Vagina (tissue), 2 donors: ENCODE results near the gene GNAZ.

Source experiments
- CTCF ChIP-seq, 3 experiments: fragments of 450-650 bp in 2 of 3; fragments of 200-600 bp in 1 of 3; sonication (generic) in 1 of 3; IDR thresholded peaks; one replicate each; pipeline ENCODE4 v1.5.1; 2017 to 2019; ENCODE audit warnings: antibody characterized with exemption in 3 of 3, mild to moderate bottlenecking in 2 of 3, moderate library complexity in 2 of 3
- POLR2AphosphoS5 ChIP-seq, 2 donors: sonication (generic); formaldehyde crosslinking; IDR thresholded peaks; one replicate each; pipeline ENCODE4 v1.9.0; 2017; ENCODE audit warnings: antibody characterized with exemption in 2 of 2, mild to moderate bottlenecking in 2 of 2, low read depth in 1 of 2; ENCODE audit not compliant: insufficient read depth in 1 of 2

- TF ChIP-seq POLR2AphosphoS5 (IDR thresholded peaks at IDR 0.05; ENCODE audit: insufficient read depth in 1 of 2, low read depth in 1 of 2) (no peak), CTCF (IDR thresholded peaks at IDR 0.05) (no peak)
Observed at GRCh38 chr22:23079814-23080521, 9.6 kb downstream of the GNAZ start.
